Measurements from ENCODE around the gene MEX3B.
A peak's percentile ranks its signal among the peaks of the same experiment; 100 is the strongest.

The MEX3B gene

GRCh38 chr15:82045892-82046665, at the start of gene MEX3B:
TSS of gene MEX3B (minus strand) at chr15:82046018. CDS start at chr15:82045705, 313 bp downstream.
- DNase-seq (ENCODE audit: low read depth in 2 of 2): peak; percentile 86 to 88

- DNase-seq (ENCODE audit: low read depth in 2 of 2): no peak
These were observed 48.0 kb upstream of the MEX3B start for GRCh38 chr15:82093774-82094211.

- no peak for DNase-seq (ENCODE audit: low read depth in 2 of 2)
These were observed 47.5 kb upstream of the MEX3B start for GRCh38 chr15:82093325-82093724.

- DNase-seq (ENCODE audit: low read depth in 2 of 2): no peak
These were observed 45.9 kb upstream of the MEX3B start for GRCh38 chr15:82091636-82092140.

- no peak for DNase-seq (ENCODE audit: low read depth in 2 of 2)
These were observed 40.6 kb upstream of the MEX3B start for GRCh38 chr15:82086243-82086995.

GRCh38 chr15:82081914-82082762, 36.3 kb upstream of the MEX3B start:
- no peak for DNase-seq (ENCODE audit: low read depth in 2 of 2)

- no peak for DNase-seq (ENCODE audit: low read depth in 2 of 2)
These were observed 35.0 kb upstream of the MEX3B start for GRCh38 chr15:82080774-82081173.

GRCh38 chr15:82079736-82080135, 33.9 kb upstream of the MEX3B start:
- DNase-seq (ENCODE audit: low read depth in 2 of 2): no peak

- DNase-seq (ENCODE audit: low read depth in 2 of 2): no peak
These were observed 28.8 kb upstream of the MEX3B start for GRCh38 chr15:82074610-82075009.

GRCh38 chr15:82072926-82073537, 27.2 kb upstream of the MEX3B start:
- no peak for DNase-seq (ENCODE audit: low read depth in 2 of 2)

- DNase-seq (ENCODE audit: low read depth in 2 of 2): no peak
These were observed 20.6 kb upstream of the MEX3B start for GRCh38 chr15:82066455-82066854.

GRCh38 chr15:82064824-82065223, 19.0 kb upstream of the MEX3B start:
- no peak for DNase-seq (ENCODE audit: low read depth in 2 of 2)

- DNase-seq (ENCODE audit: low read depth in 2 of 2): no peak
These were observed 16.9 kb upstream of the MEX3B start for GRCh38 chr15:82062479-82063454.

- DNase-seq (ENCODE audit: low read depth in 2 of 2): no peak
These were observed 15.0 kb upstream of the MEX3B start for GRCh38 chr15:82060817-82061216.

GRCh38 chr15:82058517-82059204, 12.8 kb upstream of the MEX3B start:
- no peak for DNase-seq (ENCODE audit: low read depth in 2 of 2)

GRCh38 chr15:82058026-82058425, 12.2 kb upstream of the MEX3B start:
- no peak for DNase-seq (ENCODE audit: low read depth in 2 of 2)

- no peak for DNase-seq (ENCODE audit: low read depth in 2 of 2)
These were observed 11.4 kb upstream of the MEX3B start for GRCh38 chr15:82056958-82057823.

- DNase-seq (ENCODE audit: low read depth in 2 of 2): no peak
These were observed 6.9 kb upstream of the MEX3B start for GRCh38 chr15:82052751-82053150.

GRCh38 chr15:82051664-82052063, 5.8 kb upstream of the MEX3B start:
- no peak for DNase-seq (ENCODE audit: low read depth in 2 of 2)
